Fibroblast of lung (primary cell): ENCODE data around the gene ZNF740.

ENCODE experiments used
- EZH2 ChIP-seq: IDR thresholded peaks from 2 replicates; pipeline ENCODE4 v1.5.1; 2012; ENCODE audit warnings: low read length, control low read depth, mild to moderate bottlenecking; ENCODE audit errors: missing control alignments
- TF ChIP-seq, protein P1 (sequence below), 2 donors: IDR thresholded peaks in 1 of 2; conservative IDR thresholded peaks in 1 of 2; 1 replicate in 1 of 2; 2 replicates in 1 of 2; pipeline ENCODE4 v1.5.1; 2011 to 2012; ENCODE audit warnings: low read length in 2 of 2, control low read depth in 1 of 2, inconsistent platforms in 1 of 2, low read depth in 1 of 2, mild to moderate bottlenecking in 1 of 2

DNA sequence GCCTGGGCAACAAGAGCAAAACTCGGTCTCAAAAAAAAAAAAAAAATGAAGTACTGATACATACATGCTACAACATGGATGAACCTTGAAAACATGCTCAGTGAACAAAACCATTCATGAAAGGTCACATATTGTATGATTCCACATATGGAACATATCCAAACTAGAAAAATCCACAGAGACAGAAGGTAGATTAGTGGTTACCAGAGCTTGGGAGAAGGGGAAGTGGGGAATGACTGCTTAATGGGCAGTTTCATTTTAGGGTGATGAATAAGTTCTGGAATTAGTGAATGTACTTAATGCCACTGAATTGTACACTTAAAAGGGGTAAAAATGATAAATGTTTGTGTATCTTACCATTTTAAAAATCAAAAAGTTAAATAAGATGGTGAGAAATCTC is 23.8 kb downstream of the ZNF740 start:
- TF ChIP-seq, protein P1, sequence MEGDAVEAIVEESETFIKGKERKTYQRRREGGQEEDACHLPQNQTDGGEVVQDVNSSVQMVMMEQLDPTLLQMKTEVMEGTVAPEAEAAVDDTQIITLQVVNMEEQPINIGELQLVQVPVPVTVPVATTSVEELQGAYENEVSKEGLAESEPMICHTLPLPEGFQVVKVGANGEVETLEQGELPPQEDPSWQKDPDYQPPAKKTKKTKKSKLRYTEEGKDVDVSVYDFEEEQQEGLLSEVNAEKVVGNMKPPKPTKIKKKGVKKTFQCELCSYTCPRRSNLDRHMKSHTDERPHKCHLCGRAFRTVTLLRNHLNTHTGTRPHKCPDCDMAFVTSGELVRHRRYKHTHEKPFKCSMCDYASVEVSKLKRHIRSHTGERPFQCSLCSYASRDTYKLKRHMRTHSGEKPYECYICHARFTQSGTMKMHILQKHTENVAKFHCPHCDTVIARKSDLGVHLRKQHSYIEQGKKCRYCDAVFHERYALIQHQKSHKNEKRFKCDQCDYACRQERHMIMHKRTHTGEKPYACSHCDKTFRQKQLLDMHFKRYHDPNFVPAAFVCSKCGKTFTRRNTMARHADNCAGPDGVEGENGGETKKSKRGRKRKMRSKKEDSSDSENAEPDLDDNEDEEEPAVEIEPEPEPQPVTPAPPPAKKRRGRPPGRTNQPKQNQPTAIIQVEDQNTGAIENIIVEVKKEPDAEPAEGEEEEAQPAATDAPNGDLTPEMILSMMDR (conservative IDR thresholded peaks at IDR 0.05 in 1 of 2, IDR thresholded peaks at IDR 0.05 in 1 of 2; ENCODE audit: low read depth in 1 of 2, low read length in 2 of 2), result no peak
- no peak for TF ChIP-seq EZH2
